ENCODE results near the gene JAKMIP2.

The JAKMIP2 gene

DNA sequence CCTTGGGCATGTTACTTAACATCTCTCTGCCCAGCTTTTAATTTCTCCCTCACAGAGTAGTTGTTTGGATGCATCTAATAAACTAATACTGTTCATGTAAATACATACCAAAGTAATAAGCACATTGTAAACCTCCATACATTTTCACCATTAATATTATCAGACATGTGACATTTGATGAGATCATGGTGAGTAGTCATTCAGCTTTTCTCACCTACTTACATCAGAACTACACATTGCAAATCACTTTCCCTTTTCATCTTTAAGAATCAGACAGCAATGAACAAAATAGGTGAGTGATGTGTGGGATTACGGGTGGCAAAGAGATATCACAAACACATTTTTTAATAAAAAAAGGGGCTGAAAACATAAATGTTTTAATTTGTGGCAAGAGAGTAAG lies 89.3 kb downstream of the JAKMIP2 start:
- DNase-seq = no peak

DNA sequence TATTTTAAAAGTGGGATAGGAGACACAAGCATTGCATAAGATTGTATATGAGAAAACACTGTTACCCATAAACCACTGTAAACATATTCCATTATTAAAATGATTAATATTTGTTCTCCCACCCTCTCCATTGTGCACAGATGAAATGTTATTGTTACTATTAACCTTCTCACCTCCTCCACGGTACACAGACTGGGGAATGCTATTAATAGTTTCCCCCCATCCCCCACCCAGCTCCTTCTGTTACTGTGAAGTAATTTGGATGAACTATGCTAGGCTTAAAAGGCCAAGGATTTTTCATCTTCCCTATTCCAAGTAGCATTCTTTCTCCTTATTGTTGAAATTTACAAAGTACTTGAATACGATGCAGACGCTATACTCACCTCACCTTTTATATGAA lies 91.4 kb downstream of the JAKMIP2 start:
- no peak for DNase-seq

DNA sequence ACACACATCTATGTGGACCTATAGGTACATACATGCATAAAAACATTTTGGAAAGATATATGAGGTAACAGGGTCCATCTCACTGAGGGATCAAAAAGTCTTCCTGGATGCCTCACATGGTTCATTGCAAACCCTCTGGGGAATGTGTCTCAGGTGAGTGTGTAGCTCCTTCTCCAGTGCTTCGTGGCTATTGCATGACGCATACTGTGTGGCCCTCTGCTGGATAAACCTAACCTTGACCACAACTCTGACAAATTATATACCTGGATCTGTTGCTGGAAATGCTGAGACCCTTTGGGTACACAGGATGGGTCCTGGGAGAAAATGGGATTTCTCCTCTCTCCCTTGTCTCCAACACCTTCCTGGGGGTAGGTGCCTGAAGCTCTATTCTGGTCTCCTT lies 91.9 kb downstream of the JAKMIP2 start:
- DNase-seq = no peak

DNA sequence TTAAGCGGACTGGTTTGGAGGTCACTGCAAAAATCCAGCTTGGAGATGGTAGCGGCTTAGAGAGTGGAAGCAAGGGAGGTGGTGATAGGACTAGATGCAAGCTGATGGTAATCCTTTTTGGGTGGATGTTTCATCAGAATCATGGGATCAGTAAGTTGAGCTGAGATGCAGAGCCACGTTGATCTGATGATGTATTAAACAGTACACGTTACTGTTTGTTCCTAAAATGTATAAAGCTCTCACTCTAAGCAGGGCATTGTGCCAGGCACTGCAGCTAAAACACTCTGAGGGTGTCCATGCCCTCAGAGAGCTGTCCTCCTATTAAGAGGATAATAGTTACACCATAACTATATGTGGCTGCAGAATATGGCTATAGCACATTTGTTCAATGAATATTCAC lies 93.1 kb downstream of the JAKMIP2 start:
- no peak for DNase-seq

DNA sequence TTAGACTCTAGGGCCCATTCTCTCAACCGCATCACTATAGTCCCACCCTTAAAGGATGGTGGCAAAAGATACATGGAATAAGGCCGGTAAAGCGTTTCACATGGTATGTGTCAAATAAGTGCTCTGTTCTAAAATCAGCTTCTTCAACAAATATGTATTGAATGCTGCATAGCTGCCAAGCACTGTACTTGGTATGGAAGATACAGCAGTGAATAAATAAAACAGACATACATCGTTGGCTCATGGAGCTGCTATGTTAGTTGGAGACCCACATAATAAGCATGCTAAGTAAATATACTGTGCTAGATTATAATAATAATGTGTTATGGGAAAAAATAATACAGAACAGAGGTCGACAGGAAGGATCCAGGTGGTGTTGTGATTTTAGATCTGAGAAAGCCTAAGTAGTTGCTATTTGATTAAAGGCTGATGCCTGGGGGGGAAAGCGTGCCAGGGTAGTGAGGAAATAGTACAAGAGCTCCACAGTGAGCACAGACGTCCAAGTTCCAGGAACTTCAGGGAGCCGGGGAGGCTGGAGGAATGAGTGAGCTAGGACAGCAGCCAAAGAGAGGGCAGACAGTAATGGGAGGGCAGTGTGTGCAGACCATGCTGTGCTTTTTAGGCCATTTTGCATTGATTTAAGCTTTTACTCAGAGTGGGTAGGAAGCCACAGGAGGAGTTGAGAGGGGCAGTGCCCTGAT lies 93.7 kb downstream of the JAKMIP2 start:
- no peak for DNase-seq

DNA sequence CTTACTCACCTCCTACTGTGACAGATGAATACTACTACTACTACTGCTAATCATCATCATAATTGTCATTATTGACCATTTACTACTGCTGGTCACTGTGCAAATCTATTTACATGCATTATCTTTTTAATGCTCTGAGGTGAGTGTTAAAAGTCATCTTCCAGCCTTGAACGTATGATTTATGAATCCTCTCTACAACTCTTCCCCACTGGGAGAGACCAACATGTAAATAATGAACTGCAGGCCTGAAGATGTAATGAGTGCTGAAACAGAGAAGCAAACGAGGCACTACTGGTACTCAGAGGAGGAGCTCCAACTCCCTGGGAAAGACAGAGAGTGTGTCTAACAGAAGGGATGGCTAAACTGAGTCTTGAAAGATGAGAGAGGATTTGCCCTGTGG lies 95.4 kb downstream of the JAKMIP2 start:
- DNase-seq = no peak

DNA sequence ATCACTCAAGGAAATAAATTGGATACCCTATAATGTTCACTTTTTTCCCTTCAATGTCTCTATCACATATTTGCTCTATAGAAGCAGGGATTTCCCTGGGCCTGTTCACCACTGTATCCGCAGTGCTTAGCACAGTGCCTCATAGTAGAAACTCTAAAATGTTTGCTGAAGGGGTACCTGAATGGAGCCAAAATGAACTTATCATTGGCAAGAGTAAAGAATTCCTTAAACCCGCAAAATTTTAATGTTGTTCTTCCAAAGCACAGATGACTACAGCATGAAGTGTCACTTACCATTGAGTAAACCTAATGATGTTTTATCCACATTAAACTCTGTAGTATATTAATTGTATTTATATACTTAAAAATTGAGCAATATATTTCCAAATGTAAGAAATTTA lies 96.1 kb downstream of the JAKMIP2 start:
- no peak for DNase-seq

DNA sequence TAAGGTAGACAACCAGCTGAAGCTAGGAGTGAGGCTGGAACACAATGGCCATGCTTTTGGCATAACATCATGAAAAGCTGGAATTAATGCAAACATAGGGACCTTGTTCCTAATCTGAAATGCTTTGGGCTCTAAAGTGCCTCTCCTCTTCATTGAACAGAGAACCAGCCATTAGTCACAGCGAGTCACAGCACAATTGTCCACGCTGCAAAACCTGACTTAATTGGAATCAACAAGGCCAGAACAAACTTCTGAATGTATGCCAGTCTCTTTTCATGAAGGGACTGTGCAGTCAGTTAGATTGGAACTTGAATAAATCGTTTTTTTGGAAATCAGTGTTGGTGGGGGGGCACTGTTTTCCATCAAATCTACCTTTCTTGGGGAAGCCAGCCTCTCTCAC lies 96.5 kb downstream of the JAKMIP2 start:
- no peak for DNase-seq

DNA sequence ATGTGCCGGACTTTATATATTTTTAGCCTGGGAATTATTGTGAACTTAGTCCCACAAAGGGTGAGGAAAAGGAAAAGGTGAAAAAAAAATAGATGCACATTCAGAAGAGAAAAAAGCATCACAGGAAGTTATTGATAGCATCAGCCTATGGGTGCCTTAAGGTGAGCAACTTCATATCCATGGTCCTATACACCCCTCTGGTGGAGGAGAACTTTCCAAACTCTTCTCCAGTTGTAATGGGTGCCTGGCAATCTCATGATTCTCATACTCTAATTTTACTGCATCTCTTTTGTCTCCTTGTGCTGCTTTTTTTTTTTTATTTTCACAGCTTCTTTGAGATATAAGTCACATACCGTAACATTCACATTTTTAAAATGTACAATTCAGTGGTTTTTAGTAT lies 107.4 kb downstream of the JAKMIP2 start:
- no peak for DNase-seq

DNA sequence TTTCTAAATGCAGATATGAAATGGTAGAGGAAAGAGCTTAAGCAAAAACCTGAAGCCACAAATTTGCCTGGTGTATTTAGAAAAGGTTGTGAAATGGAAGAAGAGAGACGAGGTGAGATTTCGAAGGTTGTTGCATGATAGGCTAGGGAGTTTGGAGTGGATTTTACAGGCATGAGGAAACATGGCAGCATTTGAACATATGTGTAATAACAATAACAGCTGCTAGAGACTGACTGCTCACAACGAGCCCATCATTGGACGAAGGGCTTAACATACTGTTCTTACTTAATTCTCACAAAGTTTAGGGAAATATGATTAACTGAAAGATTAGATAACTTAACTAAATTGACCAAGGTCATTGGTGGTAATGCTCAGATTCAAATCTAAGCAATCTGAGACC lies 108.1 kb downstream of the JAKMIP2 start:
- DNase-seq = no peak

DNA sequence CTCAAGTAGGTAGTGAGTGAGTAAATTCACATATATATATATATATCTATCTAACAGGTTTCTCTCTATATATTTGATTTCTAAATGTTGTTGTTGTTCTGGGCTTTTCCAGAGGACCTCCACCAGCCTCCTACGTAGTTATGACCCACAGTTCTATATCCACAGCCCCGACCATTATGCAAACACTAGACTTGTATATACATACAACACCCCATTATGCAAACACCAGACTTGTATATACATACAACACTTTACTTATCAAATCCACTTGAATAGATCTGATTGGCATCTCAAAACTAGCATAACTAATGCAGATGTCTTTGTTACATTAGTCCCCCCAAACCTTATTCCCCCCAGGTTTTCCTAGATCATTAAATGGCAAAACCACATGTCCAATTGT lies 108.7 kb downstream of the JAKMIP2 start:
- no peak for DNase-seq

DNA sequence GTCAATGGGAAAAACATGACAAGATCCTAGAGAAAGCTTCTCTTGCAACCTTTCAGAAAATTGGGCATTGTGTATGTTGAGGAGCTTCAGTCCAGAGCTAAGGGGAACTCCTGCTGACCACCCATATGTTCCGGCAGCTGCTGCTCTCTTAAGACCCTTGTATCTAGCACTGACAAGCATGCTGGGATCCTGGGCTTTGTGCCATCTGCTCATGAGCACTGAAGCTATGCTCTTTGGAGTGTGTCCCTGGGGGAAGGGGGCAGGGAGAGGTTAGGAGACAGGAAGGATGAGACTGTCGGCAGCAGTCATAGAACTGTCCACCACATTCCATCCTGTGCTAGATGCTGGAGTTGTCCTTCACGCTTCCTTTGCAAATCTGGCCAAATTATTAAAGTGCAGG lies 109.3 kb downstream of the JAKMIP2 start:
- DNase-seq = no peak

DNA sequence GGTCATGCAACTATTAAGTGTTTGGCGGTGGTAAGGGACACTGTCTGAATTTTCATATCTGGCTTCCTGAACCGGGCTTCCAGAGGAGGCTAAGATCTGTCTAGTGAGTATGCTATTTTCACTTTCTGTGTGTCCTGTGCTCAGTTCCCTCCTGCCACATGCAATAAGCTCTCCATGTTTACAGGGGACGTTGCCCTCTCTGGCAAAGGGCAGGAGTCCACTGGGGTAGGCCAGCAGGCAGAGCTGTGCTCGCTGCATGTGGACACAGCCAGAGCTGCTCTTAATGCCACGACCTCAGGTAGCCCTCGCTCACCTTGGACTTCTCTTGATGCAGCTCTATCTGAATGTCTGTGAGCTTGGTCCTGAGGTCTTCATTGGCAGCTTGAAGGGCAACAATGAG lies 111.2 kb downstream of the JAKMIP2 start:
- DNase-seq = no peak

DNA sequence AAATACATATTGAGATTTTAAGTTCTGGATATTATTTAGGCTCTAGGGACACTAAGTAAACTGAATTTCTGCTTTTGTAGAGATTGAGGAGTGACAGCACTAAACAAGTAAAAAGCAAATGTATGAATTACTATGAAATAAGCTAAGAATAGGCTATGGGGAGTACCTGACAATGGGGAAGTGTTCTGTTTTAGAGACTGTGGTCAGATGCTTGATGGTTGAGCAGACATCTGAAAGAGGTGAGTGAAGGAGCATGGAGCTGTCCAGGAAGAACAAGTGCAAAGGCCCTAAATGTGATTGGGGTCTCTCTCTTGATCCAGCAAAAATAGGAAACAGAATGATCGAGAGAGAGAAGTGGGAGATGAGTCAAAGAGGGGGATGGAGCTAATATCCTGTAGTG lies 111.7 kb downstream of the JAKMIP2 start:
- no peak for DNase-seq

DNA sequence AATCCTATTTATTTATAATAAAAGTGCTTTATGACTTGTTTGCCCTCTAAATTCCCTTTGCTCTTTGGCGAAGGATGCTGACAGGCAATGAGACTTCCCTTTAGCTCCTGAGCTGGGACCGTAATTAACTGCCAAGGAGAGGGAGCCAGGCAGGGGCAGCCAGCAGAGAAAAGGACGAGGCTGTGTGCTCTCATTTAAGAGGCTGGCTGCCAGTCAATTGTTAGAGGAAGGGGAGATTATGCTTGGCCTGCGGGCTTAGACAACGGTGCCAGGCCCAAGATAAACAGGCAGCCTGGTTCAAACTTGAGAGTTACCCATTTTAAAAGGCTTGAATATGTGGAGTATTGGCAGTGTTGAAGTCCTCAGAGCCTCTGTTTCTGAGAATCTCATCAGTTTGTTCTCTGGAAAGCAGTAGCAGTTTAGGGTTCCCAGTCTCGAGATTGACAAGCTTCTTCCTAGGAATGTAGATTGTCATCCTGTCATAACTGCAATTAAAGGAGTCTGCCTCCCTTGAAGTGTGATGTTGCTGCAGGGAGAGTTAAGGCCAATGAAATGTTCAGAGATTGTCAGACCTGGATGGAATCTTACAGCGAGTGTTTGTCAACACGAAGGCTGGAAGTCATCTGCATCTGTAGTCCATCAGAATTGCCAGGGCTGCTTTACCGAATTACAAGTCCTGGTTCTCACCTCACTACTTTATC lies 113.2 kb downstream of the JAKMIP2 start:
- DNase-seq = no peak

DNA sequence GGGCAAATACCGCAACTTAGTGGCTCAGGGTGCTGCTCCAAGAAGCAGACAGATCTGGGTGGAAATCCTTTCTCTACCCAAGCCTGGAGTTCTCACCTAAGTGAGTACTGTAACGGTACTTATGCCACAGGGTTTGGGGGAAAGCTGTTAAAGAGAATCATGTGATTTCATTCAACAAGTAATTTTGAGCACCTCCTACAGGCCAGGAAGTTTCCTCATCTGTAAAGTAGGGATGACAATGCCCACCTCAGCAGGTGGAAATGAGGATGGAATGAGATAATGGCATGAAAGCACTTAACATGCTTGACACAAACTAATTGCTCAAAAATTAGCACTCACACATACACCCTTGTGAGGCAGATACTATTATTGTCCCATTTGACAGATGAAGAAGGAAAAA lies 114.1 kb downstream of the JAKMIP2 start:
- DNase-seq = no peak

DNA sequence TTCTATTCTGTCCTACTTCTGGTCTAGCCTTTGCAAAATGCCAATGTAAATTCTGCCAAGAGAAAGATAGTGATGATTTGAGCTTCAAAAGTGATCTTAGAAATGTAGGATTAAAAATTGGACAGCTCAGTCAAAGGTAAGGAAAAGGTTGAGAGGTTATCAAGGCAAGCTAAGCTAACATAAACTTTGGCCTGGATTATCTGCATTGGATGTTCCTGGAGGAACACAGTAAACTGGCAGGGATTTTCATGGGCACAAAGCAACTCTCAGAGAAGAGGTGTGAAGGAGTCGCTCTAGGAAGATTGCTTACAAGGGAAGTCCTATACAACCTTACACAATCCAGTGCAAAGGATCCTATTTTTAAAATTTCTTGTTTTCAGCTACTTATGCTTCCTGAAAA lies 115.2 kb downstream of the JAKMIP2 start:
- no peak for DNase-seq

DNA sequence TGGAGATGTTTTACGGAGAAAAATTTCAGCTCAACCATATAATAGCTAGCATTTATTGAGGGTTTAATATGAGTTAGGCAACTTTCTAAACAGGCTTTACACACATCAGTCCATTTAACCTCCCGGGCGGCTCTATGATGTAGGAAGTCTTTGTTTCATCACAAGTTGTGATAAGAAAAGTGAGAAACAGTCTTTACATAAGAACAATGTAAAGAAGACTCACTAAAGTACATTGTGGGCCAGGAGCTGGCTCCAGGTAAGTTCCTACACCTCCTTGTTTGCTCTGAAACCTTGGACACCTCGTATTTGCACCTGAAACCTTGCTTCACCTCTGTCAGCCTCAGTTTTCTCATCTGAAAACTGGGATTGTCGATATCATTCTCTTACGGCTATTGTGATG lies 116.1 kb downstream of the JAKMIP2 start:
- no peak for DNase-seq

DNA sequence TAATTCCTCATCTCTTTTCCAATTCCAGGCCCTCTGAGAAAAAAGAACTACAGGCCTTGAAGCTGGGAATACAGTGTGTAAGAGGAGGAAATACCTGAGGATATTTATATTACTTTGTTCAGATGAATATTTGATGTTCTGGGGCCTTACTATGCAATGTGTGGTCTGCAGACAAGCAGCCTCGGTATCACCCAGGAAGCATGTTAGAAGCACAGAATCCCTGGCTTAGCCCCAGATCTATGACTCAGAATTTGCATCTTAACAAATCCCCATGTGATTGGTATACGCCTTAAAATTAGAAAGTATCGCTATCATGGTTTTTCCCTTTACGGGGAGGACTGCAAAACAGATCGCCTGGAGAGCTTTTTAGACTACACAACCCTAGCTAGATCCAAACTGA lies 121.0 kb downstream of the JAKMIP2 start:
- no peak for DNase-seq

DNA sequence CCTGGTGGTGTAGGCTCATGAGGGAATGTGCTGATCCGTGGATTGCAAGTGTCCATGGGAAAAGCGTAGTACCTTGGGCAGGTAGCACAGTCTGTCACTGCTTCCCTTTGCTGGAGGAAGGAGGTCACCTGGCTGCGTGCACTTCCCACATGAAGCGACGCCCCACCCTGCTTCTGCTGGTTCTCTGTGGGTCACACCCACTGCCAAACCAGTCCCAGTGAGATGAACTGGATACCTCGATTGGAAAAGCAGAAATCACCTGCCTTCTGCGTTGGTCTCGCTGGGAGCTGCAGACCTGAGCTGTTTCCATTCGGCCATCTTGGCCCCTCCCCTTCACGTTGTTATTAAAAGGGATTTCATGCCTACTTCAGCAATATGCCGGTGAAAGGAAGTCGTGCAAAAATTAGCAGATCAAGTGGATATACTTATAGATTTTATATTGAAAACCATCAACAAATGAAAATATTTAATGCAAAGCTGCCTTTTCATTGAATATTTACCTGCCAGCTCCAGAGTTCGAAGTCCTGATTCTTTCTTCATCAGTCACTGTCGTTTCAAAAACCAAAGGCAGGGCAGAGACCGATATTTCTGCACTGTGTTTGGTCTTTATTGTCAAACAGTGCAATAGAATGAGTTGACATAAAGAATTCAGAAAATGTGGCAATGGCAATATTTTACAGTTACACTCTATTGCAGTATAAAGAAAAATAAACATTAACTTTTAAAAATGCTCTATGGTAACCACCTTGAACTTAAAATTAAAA lies 123.2 kb downstream of the JAKMIP2 start:
- no peak for DNase-seq

DNA sequence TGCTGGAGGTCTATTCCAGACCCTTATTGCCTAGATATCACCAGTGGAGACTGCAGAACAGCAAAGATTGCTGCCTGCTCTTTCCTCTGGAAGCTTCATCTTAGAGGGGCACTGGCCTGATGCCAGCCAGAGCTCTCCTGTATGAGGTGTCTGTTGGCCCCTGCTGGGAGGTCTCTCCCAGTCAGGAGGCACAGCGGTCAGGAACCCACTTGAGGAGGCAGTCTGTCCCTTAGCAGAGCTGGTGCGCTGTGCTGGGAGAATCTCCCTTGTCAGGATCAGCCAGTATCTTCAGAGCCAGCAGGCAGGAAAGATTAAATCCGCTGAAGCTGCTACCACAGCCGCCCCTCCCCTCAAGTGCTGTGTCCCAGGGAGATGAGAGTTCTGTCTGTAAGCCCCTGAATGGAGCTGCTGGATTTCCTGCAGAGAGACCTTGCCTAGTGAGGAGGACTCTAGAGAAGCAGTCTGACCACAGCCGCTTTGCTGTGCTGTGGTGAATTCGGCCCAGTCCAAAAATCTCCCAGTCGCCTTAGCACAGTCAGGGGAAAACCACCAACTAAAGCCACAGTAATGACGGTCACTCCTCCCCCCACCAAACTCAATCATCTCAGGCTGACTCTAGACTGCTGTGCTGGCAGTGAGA lies 124.1 kb downstream of the JAKMIP2 start:
- no peak for DNase-seq

DNA sequence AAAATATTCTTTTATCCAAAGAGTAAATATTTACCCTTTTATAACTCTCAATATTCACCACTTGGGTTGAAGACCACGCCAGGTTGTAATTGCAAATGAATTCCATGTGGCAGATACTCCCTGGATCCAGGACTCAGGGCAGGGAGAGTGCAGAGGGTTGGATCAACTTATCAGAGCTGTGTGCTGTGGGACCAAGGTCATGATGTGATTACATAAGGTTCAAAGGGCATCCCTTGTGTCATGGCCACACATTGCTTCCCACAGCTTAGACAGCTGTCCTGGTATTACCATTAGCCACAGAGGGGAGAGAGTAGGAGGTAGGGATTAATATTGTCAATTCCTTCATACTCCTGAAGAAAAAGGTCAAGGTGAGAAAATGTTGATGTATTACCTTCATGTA lies 133.9 kb downstream of the JAKMIP2 start:
- no peak for DNase-seq

DNA sequence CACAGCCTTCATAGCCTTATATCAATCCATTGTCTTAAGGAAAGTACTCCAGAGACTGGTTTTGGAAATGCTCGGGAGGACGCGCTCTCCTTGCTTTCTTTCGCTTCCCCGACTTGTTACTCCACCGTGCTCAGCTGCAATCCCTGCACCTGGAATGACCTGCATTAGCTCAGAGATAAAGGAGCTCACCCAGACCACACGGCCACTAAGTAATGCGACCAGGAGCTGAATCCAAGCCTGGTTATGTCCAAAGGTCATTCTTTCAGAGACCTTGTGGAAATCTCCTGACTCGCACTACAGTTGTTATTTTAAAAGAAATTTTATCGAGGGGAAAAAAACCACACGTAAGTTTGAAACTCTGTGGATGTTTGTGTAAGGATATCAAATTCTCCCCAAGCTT lies 137.3 kb downstream of the JAKMIP2 start:
- DNase-seq = no peak

DNA sequence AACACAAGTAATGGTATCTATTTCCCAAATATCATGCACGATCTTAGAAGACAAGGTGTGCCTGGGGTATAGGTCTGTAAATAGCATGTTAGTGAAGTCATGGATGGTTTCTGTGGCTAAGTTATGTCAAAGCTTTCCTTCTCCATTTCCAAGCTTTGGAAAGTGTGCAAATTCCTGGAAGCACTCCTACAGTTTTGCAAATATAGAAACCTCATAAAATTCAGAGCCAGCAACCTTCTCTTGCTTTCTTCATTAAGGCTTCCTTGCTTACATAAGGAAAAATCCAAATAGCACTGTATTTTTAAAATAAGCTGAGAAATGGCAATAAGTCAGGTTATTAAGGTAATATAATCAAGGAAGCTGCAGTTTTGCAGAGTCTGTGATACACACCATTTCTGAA lies 138.1 kb downstream of the JAKMIP2 start:
- no peak for DNase-seq
